Activated B cell treated with CpG ODN at 0.5 μM for 24 hours (primary cell): ENCODE data around the gene FKBP6. TPM values are rescaled to one million over a fixed set of nuclear protein-coding genes. Genes with fewer than 3 reads are reported as not detected.

ENCODE experiments used
- ATAC-seq: fragments of 200-7000 bp; cut with Tn5 transposase; one replicate; pipeline ENCODE4 v1.10.0; 2021; ENCODE audit warnings: low read depth, mild to moderate bottlenecking, moderate library complexity
- CTCF ChIA-PET: fragments of 350-600 bp; sonication (Branson Sonifier 250); formaldehyde crosslinking; loops from one replicate; lab custom pipeline; 2021; ENCODE audit warnings: antibody characterized with exemption; lab: Charles Lee
- POLR2A ChIA-PET: fragments of 350-600 bp; sonication (Branson Sonifier 250); formaldehyde crosslinking; loops from one replicate; lab custom pipeline; 2021; ENCODE audit warnings: antibody characterized with exemption; lab: Charles Lee
- DNase-seq: peaks from one replicate; pipeline ENCODE4 v3.0.0; 2022
- H3K27ac Mint-ChIP-seq: one replicate; pipeline ENCODE4 v1.8.0; 2020; ENCODE audit warnings: mixed read lengths
- H3K27me3 Mint-ChIP-seq: one replicate; pipeline ENCODE4 v1.8.0; 2021; ENCODE audit warnings: mixed read lengths
- H3K36me3 Mint-ChIP-seq: one replicate; pipeline ENCODE4 v1.8.0; 2021; ENCODE audit warnings: low read depth, mixed read lengths
- H3K4me1 Mint-ChIP-seq: one replicate; pipeline ENCODE4 v1.8.0; 2021; ENCODE audit warnings: mixed read lengths
- H3K4me3 Mint-ChIP-seq: one replicate; pipeline ENCODE4 v1.8.0; 2020; ENCODE audit warnings: mild to moderate bottlenecking, mixed read lengths
- H3K9me3 Mint-ChIP-seq: one replicate; pipeline ENCODE4 v1.8.0; 2020; ENCODE audit warnings: mixed read lengths
- CTCF ChIP-seq: fragments of 200-600 bp; IDR thresholded peaks from one replicate; pipeline ENCODE4 v1.8.0; 2022; ENCODE audit warnings: antibody characterized with exemption, mild to moderate bottlenecking
- intact Hi-C: fragments of 100-400 bp; cut with micrococcal nuclease; formaldehyde crosslinking; loops from one replicate; pipeline ENCODE4 v1.15.1; 2024
- total RNA-seq: library from RNA; stranded (reverse); gene quantifications from 2 replicates; pipeline ENCODE4 v1.2.3, GENCODE V29; 2022

FKBP6 gene
- total RNA-seq, 1 donor from 2014 or later = not detected

DNA sequence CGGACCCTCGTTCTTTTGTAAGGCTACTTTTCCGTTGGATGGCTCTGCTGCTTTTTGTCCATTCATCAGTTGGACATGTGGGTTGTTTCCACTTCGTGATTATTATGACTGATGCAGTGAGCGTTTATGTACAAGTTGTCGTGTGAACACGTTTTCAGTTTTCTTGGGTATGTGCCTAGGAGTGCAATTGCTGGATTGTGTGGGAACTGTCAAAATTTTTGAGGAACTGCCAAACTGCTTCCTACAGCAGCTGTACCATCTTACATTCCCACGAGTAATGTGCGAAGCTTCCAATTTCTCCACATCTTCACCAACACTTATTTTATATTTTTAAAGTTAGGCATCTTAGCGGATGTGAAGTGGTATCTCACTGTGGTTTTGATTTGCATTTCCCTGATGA lies 10.4 kb downstream of the FKBP6 start:
- ChIA-PET CTCF (no interaction called here), POLR2A (no interaction called here)
- Mint-ChIP-seq H3K36me3 (no peaks in the 10 kb centered on the region), H3K4me1 (peaks cover 2% of the 10 kb centered on the region), H3K4me3 (no peak overlapping the region), H3K9me3 (no peaks in the 10 kb centered on the region), H3K27me3 (peaks cover 9% of the 10 kb centered on the region), H3K27ac (no peak overlapping the region)
- intact Hi-C loops = no loop called here
- ATAC-seq (no peak), DNase-seq (no peak)
- TF ChIP-seq CTCF = no peak

DNA sequence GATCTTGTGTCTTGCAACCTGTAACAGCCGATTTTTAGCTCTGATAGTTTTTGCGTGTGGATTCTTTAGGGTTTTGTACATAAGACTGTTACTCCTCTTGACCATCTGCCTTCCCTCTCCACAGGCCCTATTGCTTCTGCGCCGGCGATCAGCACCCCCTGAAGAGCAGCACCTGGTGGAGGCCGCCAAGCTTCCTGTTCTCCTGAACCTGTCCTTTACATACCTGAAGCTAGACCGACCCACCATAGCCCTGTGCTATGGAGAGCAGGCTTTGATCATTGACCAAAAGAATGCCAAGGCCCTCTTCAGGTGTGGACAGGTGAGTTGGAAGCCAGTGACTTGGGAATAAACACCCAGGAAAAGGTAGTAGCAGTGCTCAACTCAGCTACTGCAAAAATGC lies 12.6 kb downstream of the FKBP6 start:
- H3K4me1 Mint-ChIP-seq = peaks cover 2% of the 10 kb centered on the region
- peaks cover 11% of the 10 kb centered on the region for H3K27me3 Mint-ChIP-seq
- ChIA-PET CTCF (no interaction called here), POLR2A (no interaction called here)
- intact Hi-C loops = no loop called here
- H3K9me3 Mint-ChIP-seq = no peaks in the 10 kb centered on the region
- no peak overlapping the region for H3K4me3 Mint-ChIP-seq
- DNase-seq = no peak
- ATAC-seq = no peak
- TF ChIP-seq CTCF = no peak
- H3K36me3 Mint-ChIP-seq = no peaks in the 10 kb centered on the region
- H3K27ac Mint-ChIP-seq = no peak overlapping the region

DNA sequence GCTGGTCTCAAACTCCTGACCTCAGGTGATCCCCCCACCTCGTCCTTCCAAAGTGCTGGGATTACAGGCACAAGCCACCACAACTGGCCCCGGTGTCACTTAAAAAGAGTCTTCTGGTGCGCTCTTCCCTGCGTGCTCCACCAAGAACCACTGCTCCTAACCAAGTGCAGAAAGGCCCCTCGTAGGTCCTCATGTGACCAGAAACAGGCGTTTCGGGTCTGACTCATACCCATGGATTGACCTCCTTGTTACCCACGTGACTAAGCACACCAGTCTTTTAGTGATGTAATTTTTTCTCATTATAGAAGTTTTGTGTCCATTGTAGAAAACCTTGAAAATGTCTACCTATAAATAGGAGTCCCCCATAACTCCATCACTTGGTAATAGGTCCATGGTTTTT lies 13.9 kb downstream of the FKBP6 start:
- TF ChIP-seq CTCF = no peak
- DNase-seq = no peak
- Mint-ChIP-seq H3K27me3 (peaks cover 11% of the 10 kb centered on the region), H3K4me3 (no peak overlapping the region), H3K9me3 (no peaks in the 10 kb centered on the region), H3K36me3 (no peaks in the 10 kb centered on the region), H3K4me1 (peaks cover 2% of the 10 kb centered on the region), H3K27ac (no peak overlapping the region)
- intact Hi-C loops = no loop called here
- ChIA-PET CTCF (no interaction called here), POLR2A (no interaction called here)
- ATAC-seq = no peak

DNA sequence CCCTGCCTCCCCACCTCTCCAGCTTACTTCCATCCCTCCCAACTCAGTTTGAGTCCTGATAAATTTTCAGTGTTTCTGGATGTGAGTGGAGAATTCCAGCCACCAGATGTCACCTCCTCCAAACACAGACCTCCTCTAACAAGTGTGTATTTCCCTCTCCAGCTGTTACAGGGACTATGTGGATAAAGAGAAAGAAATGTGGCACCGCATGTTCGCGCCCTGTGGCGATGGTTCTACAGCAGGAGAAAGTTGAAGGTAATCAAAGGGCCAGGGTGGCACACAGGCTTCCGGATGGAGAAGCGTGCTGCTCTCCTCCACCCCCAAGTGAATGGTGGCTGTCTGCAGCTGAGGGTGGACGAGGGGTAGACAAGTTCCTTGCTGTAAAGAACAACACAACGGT lies 14.7 kb downstream of the FKBP6 start:
- H3K9me3 Mint-ChIP-seq = no peaks in the 10 kb centered on the region
- CTCF ChIA-PET = no interaction called here

DNA sequence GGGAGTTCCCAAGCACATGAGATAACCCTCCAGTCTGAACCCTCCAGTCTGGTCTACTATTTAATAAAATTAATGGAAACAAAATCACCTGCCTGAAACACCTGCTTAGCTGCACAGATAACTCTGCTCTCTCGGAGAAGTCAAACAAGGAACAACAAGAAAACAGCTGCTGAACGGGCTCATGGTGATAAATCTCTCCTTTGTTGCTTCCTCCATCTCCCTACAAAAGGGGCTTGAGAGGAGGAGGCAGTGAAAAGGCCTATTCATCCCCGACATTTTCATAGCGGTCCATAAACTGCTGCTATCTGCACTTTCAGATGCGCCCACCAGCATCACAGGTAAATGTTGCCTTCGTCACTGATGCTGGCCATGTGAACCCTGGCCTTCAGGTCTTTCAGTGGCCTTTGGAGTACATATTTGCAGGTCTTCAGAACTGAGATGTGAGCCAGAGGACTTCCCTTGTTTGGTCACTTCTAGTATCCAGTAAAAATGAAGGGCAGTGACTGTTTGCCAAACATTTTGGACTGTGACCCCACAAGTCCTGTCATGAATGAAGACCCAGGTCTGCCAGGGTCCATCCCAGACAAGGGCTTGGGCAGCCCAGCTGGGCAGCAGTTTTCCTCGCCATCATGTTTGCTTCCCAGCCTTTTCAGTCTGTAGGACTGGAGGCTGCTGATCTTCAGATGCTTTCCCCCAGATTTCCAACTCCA lies 15.9 kb downstream of the FKBP6 start:
- ATAC-seq (no peak), DNase-seq (no peak)
- H3K27ac Mint-ChIP-seq = no peak overlapping the region
- peaks cover 11% of the 10 kb centered on the region for H3K27me3 Mint-ChIP-seq
- no peak for TF ChIP-seq CTCF
- H3K36me3 Mint-ChIP-seq = no peaks in the 10 kb centered on the region
- no peaks in the 10 kb centered on the region for H3K9me3 Mint-ChIP-seq
- no peak overlapping the region for H3K4me3 Mint-ChIP-seq
- H3K4me1 Mint-ChIP-seq = no peaks in the 10 kb centered on the region
- POLR2A ChIA-PET = no interaction called here
- CTCF ChIA-PET = no interaction called here
- intact Hi-C loops = no loop called here

More for the DNA sequence above, 14.7 kb downstream of the FKBP6 start:
- intact Hi-C loops = no loop called here
- H3K4me3 Mint-ChIP-seq = no peak overlapping the region
- peaks cover 11% of the 10 kb centered on the region for H3K27me3 Mint-ChIP-seq
- H3K4me1 Mint-ChIP-seq = peaks cover 2% of the 10 kb centered on the region
- no peak for TF ChIP-seq CTCF
- H3K36me3 Mint-ChIP-seq = no peaks in the 10 kb centered on the region
- POLR2A ChIA-PET = no interaction called here
- H3K27ac Mint-ChIP-seq = no peak overlapping the region
- DNase-seq (no peak), ATAC-seq (no peak)
